Ascending aorta (tissue), 2 donors: ENCODE data around the gene SULT2B1. TPM values are rescaled to one million over a fixed set of nuclear protein-coding genes. Genes with fewer than 3 reads are reported as not detected.
A peak's percentile ranks its signal among the peaks of the same experiment; 100 is the strongest.
"Not testable (repeated sequence)": the region's sequence is repeated elsewhere in the genome, so short reads cannot be mapped to it uniquely, and the experiment has no call there.

Source experiments
- DNase-seq, 2 donors: peaks; one replicate each; pipeline ENCODE4 v3.0.0-alpha.2; 2019; ENCODE audit warnings: low spot score in 2 of 2
- H3K27ac ChIP-seq, 2 donors: fragments of 200-600 bp; sonication (generic); one replicate each; pipeline ENCODE4 v1.5.1; 2016 to 2017; ENCODE audit warnings: mild to moderate bottlenecking in 1 of 2
- H3K27me3 ChIP-seq: fragments of 200-600 bp; sonication (generic); one replicate; pipeline ENCODE4 v1.5.1; 2017
- H3K36me3 ChIP-seq, 2 donors: fragments of 200-600 bp; sonication (generic); one replicate each; pipeline ENCODE4 v1.5.1; 2016
- H3K4me1 ChIP-seq, 2 donors: fragments of 200-600 bp; sonication (generic); one replicate each; pipeline ENCODE4 v1.5.1; 2016 to 2017; ENCODE audit warnings: mild to moderate bottlenecking in 1 of 2
- H3K4me3 ChIP-seq, 2 donors: fragments of 200-600 bp; sonication (generic); one replicate each; pipeline ENCODE4 v1.5.1; 2016 to 2017; ENCODE audit warnings: mild to moderate bottlenecking in 1 of 2
- H3K9me3 ChIP-seq, 2 donors: fragments of 200-600 bp; sonication (generic); one replicate each; pipeline ENCODE4 v1.5.1; 2016
- CTCF ChIP-seq, 3 experiments: fragments of 200-600 bp in 2 of 3; fragments of 450-650 bp in 1 of 3; sonication (generic) in 2 of 3; IDR thresholded peaks; one replicate each; pipeline ENCODE4 v1.5.1; 2016 to 2019; ENCODE audit warnings: antibody characterized with exemption in 3 of 3, mild to moderate bottlenecking in 1 of 3, moderate library complexity in 1 of 3
- intact Hi-C: fragments of 100-400 bp; cut with DNase I; formaldehyde crosslinking; loops from one replicate; pipeline ENCODE4 v1.15.1; 2023
- total RNA-seq: library from RNA; depleted of rRNA; stranded (reverse); fragments of >200 nt; gene quantifications from one replicate; pipeline ENCODE4 v1.1.0, GENCODE V29; 2016

Gene SULT2B1
- total RNA-seq, 1 donor from 2014 or later, result not detected

- H3K27ac ChIP-seq, result peak overlapping the region in 1 of 2 donors; percentile 29
- peaks cover 3 to 23% of the 10 kb centered on the region in 2 donors for H3K36me3 ChIP-seq
- H3K4me3 ChIP-seq, result no peak overlapping the region
- no peaks in the 10 kb centered on the region for H3K9me3 ChIP-seq
- no peak for DNase-seq
- intact Hi-C loops, result no loop called here
- no peak for TF ChIP-seq CTCF (IDR thresholded peaks at IDR 0.05)
- peaks cover 16 to 31% of the 10 kb centered on the region in 2 donors for H3K4me1 ChIP-seq
- no peaks in the 10 kb centered on the region for H3K27me3 ChIP-seq
These were observed 76.7 kb downstream of the SULT2B1 start for GRCh38 chr19:48628486-48629296.

GRCh38 chr19:48629297-48629598 lies 77.3 kb downstream of the SULT2B1 start:
- intact Hi-C loops, result no loop called here
- H3K27ac ChIP-seq, result peak overlapping the region; percentile 29 to 79
- peaks cover 20 to 35% of the 10 kb centered on the region in 2 donors for H3K4me1 ChIP-seq
- H3K36me3 ChIP-seq, result peaks cover 3 to 23% of the 10 kb centered on the region in 2 donors
- no peak overlapping the region for H3K4me3 ChIP-seq
- no peak for TF ChIP-seq CTCF (IDR thresholded peaks at IDR 0.05)
- H3K9me3 ChIP-seq, result no peaks in the 10 kb centered on the region
- no peaks in the 10 kb centered on the region for H3K27me3 ChIP-seq
- DNase-seq, result no peak

- Histone ChIP-seq H3K27ac (peak overlapping the region; percentile 79), H3K4me1 (peaks cover 18 to 35% of the 10 kb centered on the region in 2 donors), H3K4me3 (peak overlapping the region in 1 of 2 donors; percentile 46), H3K27me3 (no peaks in the 10 kb centered on the region), H3K36me3 (peaks cover 3 to 23% of the 10 kb centered on the region in 2 donors), H3K9me3 (no peaks in the 10 kb centered on the region)
- TF ChIP-seq CTCF (IDR thresholded peaks at IDR 0.05), result no peak
- DNase-seq, result no peak
- intact Hi-C loops, result loop anchor here (10.0 kb wide), 2 partner anchors 1045 to 1225 kb away; partner anchors contain the start of genes PRMT1 and PTOV1
These were observed 77.8 kb downstream of the SULT2B1 start for GRCh38 chr19:48629599-48630295.

- peaks cover 3 to 23% of the 10 kb centered on the region in 2 donors for H3K36me3 ChIP-seq
- peak overlapping the region; percentile 79 for H3K27ac ChIP-seq
- H3K4me3 ChIP-seq, result peak overlapping the region in 1 of 2 donors; percentile 46
- no peaks in the 10 kb centered on the region for H3K9me3 ChIP-seq
- peaks cover 19 to 36% of the 10 kb centered on the region in 2 donors for H3K4me1 ChIP-seq
- DNase-seq, result peak; percentile 51 to 86
- intact Hi-C loops, result loop anchor here (10.0 kb wide), 2 partner anchors 1044 to 1224 kb away; partner anchors contain the start of genes PRMT1 and PTOV1
- no peaks in the 10 kb centered on the region for H3K27me3 ChIP-seq
- TF ChIP-seq CTCF (IDR thresholded peaks at IDR 0.05), result peak in 2 of 3 experiments; percentile 18 to 48
These were observed 78.5 kb downstream of the SULT2B1 start for GRCh38 chr19:48630296-48631063.

GRCh38 chr19:48631225-48631624 lies 79.3 kb downstream of the SULT2B1 start:
- H3K27me3 ChIP-seq, result no peaks in the 10 kb centered on the region
- peak overlapping the region in 1 of 2 donors; percentile 46 for H3K4me3 ChIP-seq
- no peak for TF ChIP-seq CTCF (IDR thresholded peaks at IDR 0.05)
- H3K4me1 ChIP-seq, result peaks cover 19 to 42% of the 10 kb centered on the region in 2 donors
- intact Hi-C loops, result loop anchor here (10.0 kb wide), 2 partner anchors 1044 to 1224 kb away; partner anchors contain the start of genes PRMT1 and PTOV1
- peak overlapping the region; percentile 79 for H3K27ac ChIP-seq
- no peak for DNase-seq
- H3K36me3 ChIP-seq, result peaks cover under 1 to 17% of the 10 kb centered on the region in 2 donors
- no peaks in the 10 kb centered on the region for H3K9me3 ChIP-seq

GRCh38 chr19:48632286-48632685 lies 80.3 kb downstream of the SULT2B1 start:
- DNase-seq, H3K4me3 ChIP-seq, H3K9me3 ChIP-seq, H3K27me3 ChIP-seq: not testable (repeated sequence)
- H3K4me1 ChIP-seq, result peaks cover 24 to 50% of the 10 kb centered on the region in 2 donors
- intact Hi-C loops, result loop anchor here (10.0 kb wide), 2 partner anchors 1043 to 1223 kb away; partner anchors contain the start of genes PRMT1 and PTOV1
- H3K36me3 ChIP-seq, result peaks cover 0 to 11% of the 10 kb centered on the region in 2 donors
- H3K27ac ChIP-seq, result peak overlapping the region in 1 of 2 donors; percentile 94
